ENCODE measurements around the gene CEP120.

DNA sequence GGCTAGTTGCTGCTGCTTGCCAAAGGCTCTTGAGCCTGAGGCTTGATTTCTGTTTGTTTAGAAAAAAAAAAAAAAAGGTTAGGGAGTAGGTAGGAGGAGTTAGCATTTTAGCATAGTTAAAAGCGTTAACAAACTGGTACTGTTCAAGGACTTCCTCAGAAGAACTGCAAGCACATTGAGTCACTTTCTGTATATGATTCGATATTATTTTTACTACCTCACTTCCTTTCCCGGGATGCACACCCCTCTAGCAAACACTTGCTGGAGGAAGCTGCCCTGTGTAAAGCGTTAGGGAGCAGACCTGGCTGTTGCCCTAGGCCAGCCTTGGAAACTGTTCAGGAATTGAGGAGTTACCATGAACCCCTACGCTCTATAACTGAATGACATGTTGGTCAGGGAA lies 15.7 kb upstream of the CEP120 start:
- TF ChIP-seq YY1 (IDR thresholded peaks at IDR 0.05; ENCODE audit: insufficient read depth, insufficient read length), result no peak
- no peak for TF ChIP-seq SUZ12 (IDR thresholded peaks at IDR 0.05; ENCODE audit: extremely low read depth, insufficient read depth, insufficient read length)
- TF ChIP-seq ZNF274 (IDR thresholded peaks at IDR 0.05; ENCODE audit: low read depth, low read length), result no peak
